ENCODE data around the gene DRG2.

The DRG2 gene

GRCh38 chr17:18107971-18108370 is 20.2 kb downstream of the DRG2 start:
- no peaks in the 10 kb centered on the region for H3K4me1 ChIP-seq (ENCODE audit: control insufficient read depth in 1 of 2, insufficient read depth in 1 of 2, low read depth in 1 of 2, low read length in 1 of 2)
- no peak for TF ChIP-seq CTCF (IDR thresholded peaks at IDR 0.05)

DNA sequence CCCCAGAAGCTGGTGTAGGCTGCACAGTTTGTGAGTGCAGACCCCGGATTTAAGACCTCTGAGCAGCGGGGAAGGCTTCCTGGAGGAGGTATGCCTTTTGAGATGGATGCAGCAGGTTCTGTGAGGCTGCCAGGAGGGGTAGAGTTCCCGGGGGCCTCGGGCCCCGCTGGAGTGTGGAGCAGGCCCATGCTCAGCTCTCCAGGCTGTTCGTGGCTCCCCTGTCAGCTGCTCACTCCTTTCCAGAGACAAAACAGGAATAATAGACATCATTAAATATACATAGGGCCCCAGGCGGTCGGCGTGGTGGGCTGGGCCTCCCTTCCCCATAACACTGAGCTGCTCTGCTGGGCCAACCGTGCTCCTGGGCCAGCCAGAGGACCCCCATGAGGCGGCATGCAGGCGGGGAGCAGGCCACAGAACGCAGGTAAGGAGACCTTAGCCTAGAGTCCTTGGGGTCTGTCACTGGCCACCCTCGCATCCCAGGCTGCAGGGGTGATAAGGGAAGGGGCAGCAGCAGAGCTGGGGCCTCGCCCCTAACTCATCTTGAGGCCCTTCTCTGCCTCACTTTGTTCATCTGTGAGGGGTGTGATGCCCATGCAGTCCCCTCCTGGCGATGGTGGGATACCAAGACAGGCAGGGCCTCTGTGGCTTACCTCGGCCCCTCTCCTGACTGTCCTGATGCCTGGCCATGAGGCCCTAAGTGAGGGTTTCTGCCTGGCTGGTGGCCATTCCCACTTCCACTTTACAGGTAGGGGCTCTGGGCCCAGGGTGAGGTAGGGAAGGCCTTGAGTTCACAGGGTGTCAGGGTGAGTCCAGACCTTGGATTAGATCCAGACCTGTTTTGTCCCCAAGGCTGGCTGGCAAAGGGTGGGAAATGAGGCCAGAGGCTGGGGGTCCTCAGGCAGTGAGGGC is 20.9 kb downstream of the DRG2 start, which contains the start of gene MYO15A:
Gene MYO15A, plus strand, starts transcription at position 356 of the 912 bp plus-strand sequence. CDS start 10,045 bp downstream, outside the sequence.
- H3K4me1 ChIP-seq (ENCODE audit: control insufficient read depth in 1 of 2, insufficient read depth in 1 of 2, low read depth in 1 of 2, low read length in 1 of 2), result no peaks in the 10 kb centered on the region
- H3K36me3 ChIP-seq, result peaks cover 44% of the 10 kb centered on the region
- TF ChIP-seq CTCF (IDR thresholded peaks at IDR 0.05), result no peak
- H3K27ac ChIP-seq, result no peak within 1 kb of the TSS
- no peaks in the 10 kb centered on the region for H3K9me3 ChIP-seq
- no peaks in the 10 kb centered on the region for H3K27me3 ChIP-seq
- no peak within 1 kb of the TSS for H3K4me3 ChIP-seq (ENCODE audit: low read depth in 1 of 2, low read length in 1 of 2)

More at GRCh38 chr17:18107971-18108370, 20.2 kb downstream of the DRG2 start:
- Histone ChIP-seq H3K27me3 (no peaks in the 10 kb centered on the region), H3K36me3 (peaks cover 48% of the 10 kb centered on the region), H3K9me3 (no peaks in the 10 kb centered on the region), H3K4me3 (ENCODE audit: low read depth in 1 of 2, low read length in 1 of 2) (no peak overlapping the region), H3K27ac (no peak overlapping the region)

- no peak for TF ChIP-seq CTCF (IDR thresholded peaks at IDR 0.05)
- Histone ChIP-seq H3K4me1 (ENCODE audit: control insufficient read depth in 1 of 2, insufficient read depth in 1 of 2, low read depth in 1 of 2, low read length in 1 of 2) (no peaks in the 10 kb centered on the region), H3K4me3 (ENCODE audit: low read depth in 1 of 2, low read length in 1 of 2) (no peak overlapping the region), H3K9me3 (no peaks in the 10 kb centered on the region), H3K36me3 (peaks cover 30% of the 10 kb centered on the region), H3K27ac (no peak overlapping the region), H3K27me3 (no peaks in the 10 kb centered on the region)
Measured at GRCh38 chr17:18109935-18110485, 22.3 kb downstream of the DRG2 start.

DNA sequence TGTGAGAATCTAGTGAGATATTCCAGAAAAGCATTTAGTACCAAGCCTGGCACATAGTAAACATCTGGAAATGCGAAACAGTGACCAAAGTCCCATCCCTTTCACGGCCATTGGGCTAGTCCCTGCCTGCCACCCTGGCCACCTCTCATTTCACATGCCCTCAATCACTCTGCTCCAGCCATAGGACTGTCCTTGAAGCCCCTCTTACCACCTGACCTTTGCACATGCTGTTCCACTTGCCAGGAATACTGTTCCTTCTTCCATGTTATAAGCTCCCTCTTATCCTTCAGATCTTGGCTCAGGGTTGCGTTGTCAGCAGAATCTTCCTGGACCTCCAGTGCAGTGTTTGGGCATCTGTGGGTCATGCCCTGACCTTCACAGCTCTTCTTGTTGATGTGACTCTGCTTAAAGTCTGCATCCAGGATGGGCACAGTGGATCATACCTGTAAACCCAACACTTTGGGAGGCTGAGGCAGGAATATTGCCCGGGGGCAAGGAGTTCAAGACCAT is 22.9 kb downstream of the DRG2 start:
- no peak for TF ChIP-seq CTCF (IDR thresholded peaks at IDR 0.05)
- Histone ChIP-seq H3K36me3 (peaks cover 24% of the 10 kb centered on the region), H3K27ac (no peak overlapping the region), H3K4me3 (ENCODE audit: low read depth in 1 of 2, low read length in 1 of 2) (no peak overlapping the region), H3K27me3 (no peaks in the 10 kb centered on the region), H3K9me3 (no peaks in the 10 kb centered on the region), H3K4me1 (ENCODE audit: control insufficient read depth in 1 of 2, insufficient read depth in 1 of 2, low read depth in 1 of 2, low read length in 1 of 2) (no peaks in the 10 kb centered on the region)

DNA sequence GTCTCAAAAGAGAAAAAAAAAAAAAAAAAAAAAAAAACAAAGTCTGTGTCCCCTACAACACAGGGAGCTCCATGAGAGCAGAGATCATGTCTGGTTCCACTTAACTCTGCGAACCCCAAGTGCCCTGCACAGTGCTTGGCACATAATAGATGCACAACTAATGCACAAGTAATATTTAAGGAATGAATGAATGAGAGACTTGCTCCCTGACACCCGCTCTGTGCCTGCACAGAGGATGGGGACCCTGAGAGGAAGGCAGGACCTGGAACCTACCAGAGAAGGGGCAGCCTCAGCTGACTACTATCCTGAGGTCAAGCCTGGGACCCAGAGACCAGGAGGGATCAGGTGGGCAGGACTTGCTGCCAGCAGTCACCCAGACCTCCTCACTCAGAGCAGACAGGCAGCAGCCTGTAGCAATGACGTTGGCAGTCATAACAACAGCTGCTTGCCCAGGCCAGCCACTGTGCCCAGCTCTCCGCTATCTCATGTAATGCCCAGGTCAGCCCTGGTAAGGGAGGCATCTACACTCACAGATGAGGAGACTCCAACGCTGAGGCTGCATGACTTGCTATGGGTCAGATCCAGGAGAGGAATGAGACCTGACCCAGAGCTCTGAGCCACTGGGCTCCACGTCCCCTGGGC is 23.7 kb downstream of the DRG2 start:
- no peaks in the 10 kb centered on the region for H3K27me3 ChIP-seq
- no peak for TF ChIP-seq CTCF (IDR thresholded peaks at IDR 0.05)
- H3K4me3 ChIP-seq (ENCODE audit: low read depth in 1 of 2, low read length in 1 of 2), result no peak overlapping the region
- H3K4me1 ChIP-seq (ENCODE audit: control insufficient read depth in 1 of 2, insufficient read depth in 1 of 2, low read depth in 1 of 2, low read length in 1 of 2), result no peaks in the 10 kb centered on the region
- H3K27ac ChIP-seq, result no peak overlapping the region
- H3K36me3 ChIP-seq, result peaks cover 16% of the 10 kb centered on the region
- H3K9me3 ChIP-seq, result no peaks in the 10 kb centered on the region

Measured in neutrophil (primary cell).